HepG2 (cell line): ENCODE data around the gene ZDBF2. TPM values are rescaled to one million over a fixed set of nuclear protein-coding genes. Genes with fewer than 3 reads are reported as not detected.

ENCODE experiments used
- ATAC-seq: fragments of 200-7000 bp; cut with Tn5 transposase; 3 replicates; pipeline ENCODE4 v1.9.1; 2020; ENCODE audit warnings: mild to moderate bottlenecking, moderate library complexity
- BruUV-seq: library from RNA; stranded (reverse); fragments of 400-500 nt; replicated peaks from 2 replicates; lab custom pipeline; 2021; lab: Mats Ljungman, UMichigan
- CTCF ChIA-PET: fragments of 300-600 bp; formaldehyde crosslinking; extraction: SDS; loops from one replicate; lab custom pipeline; 2021; ENCODE audit warnings: low total read pairs, inconsistent platforms, low intra/inter-chr PET ratio; lab: Yijun Ruan, JAX
- POLR2A ChIA-PET: fragments of 350-600 bp; sonication (Branson Sonifier 250); formaldehyde crosslinking; loops from one replicate; lab custom pipeline; 2020; ENCODE audit warnings: antibody characterized with exemption, inconsistent platforms; lab: Yijun Ruan, JAX
- DNase-seq: peaks from one replicate; pipeline ENCODE4 v3.0.0-alpha.2; 2015; ENCODE audit warnings: low spot score
- FAIRE-seq: peaks from 3 replicates; lab custom pipeline; 2011; peaks lifted over from hg19 to GRCh38; lab: Jason Lieb, UNC
- H2AFZ ChIP-seq: one replicate; pipeline ENCODE4 v1.6.1; 2011; ENCODE audit warnings: low read length, inconsistent platforms
- H3K27ac ChIP-seq: fragments of 300-600 bp; 3 replicates; pipeline ENCODE4 v1.8.0; 2011; ENCODE audit warnings: mixed run types, mild to moderate bottlenecking, mixed read lengths, low read length, inconsistent platforms; ENCODE audit not compliant: insufficient read depth; ENCODE audit errors: extremely low read length
- H3K27me3 ChIP-seq, 2 experiments: fragments of 200-600 bp in 1 of 2; 2 replicates in 1 of 2; 3 replicates in 1 of 2; pipeline versions ENCODE4 v1.6.0 to v1.8.0; 2011; ENCODE audit warnings: low read length in 2 of 2, mild to moderate bottlenecking in 2 of 2, moderate library complexity in 2 of 2, inconsistent platforms in 1 of 2; ENCODE audit not compliant: insufficient read depth in 2 of 2, control insufficient read depth in 1 of 2
- H3K36me3 ChIP-seq, 2 experiments: fragments of 200-600 bp in 1 of 2; replicated peaks in 1 of 2; 2 replicates in 1 of 2; 3 replicates in 1 of 2; pipeline versions ENCODE4 v1.5.1 to v1.8.0; 2011; ENCODE audit warnings: low read length in 2 of 2, inconsistent platforms in 1 of 2; ENCODE audit not compliant: insufficient read depth in 2 of 2, control insufficient read depth in 1 of 2
- H3K4me1 ChIP-seq: 2 replicates; pipeline ENCODE4 v1.5.1; 2012; ENCODE audit warnings: low read length, inconsistent platforms; ENCODE audit not compliant: insufficient read depth
- H3K4me2 ChIP-seq: 2 replicates; pipeline ENCODE4 v1.6.0; 2011; ENCODE audit warnings: low read depth, low read length, inconsistent platforms
- H3K4me3 ChIP-seq, 3 experiments: fragments of 200-600 bp in 1 of 3; sonication (generic), shearing (Covaris generic) in 1 of 3; replicated peaks in 1 of 3; 2 replicates each; pipeline ENCODE4 v1.5.1; 2011 to 2016; ENCODE audit warnings: low read length in 3 of 3, inconsistent platforms in 2 of 3, low read depth in 2 of 3, mild to moderate bottlenecking in 2 of 3, control low read depth in 1 of 3, mixed read lengths in 1 of 3; ENCODE audit not compliant: insufficient read depth in 1 of 3
- H3K79me2 ChIP-seq: one replicate; pipeline ENCODE4 v1.6.1; 2011; ENCODE audit warnings: low read length, inconsistent platforms; ENCODE audit not compliant: insufficient read depth
- H3K9ac ChIP-seq: 2 replicates; pipeline ENCODE4 v1.6.0; 2011; ENCODE audit warnings: mild to moderate bottlenecking, low read depth, low read length, inconsistent platforms; ENCODE audit not compliant: insufficient read depth
- H3K9me3 ChIP-seq: 2 replicates; pipeline ENCODE4 v1.5.1; 2012; ENCODE audit warnings: mild to moderate bottlenecking, low read length
- H4K20me1 ChIP-seq: 2 replicates; pipeline ENCODE4 v1.6.0; 2011; ENCODE audit warnings: inconsistent platforms, mild to moderate bottlenecking, low read length, moderate library complexity; ENCODE audit not compliant: insufficient read depth
- ATF3 ChIP-seq: sonication (generic); formaldehyde crosslinking; IDR thresholded peaks from 2 replicates; pipeline ENCODE4 v1.4.0; 2020; ENCODE audit warnings: missing genetic modification reagents
- EZH2 ChIP-seq: conservative IDR thresholded peaks from 2 replicates; pipeline ENCODE4 v1.6.1; 2012; ENCODE audit warnings: mild to moderate bottlenecking, low read depth, low read length, moderate library complexity
- GMEB2 ChIP-seq: IDR thresholded peaks from 2 replicates; pipeline ENCODE4 v1.6.1; 2016; ENCODE audit warnings: missing biosample characterization, missing genetic modification reagents, low read depth
- GZF1 ChIP-seq: sonication (generic); formaldehyde crosslinking; IDR thresholded peaks from 2 replicates; pipeline ENCODE4 v1.5.1; 2020; ENCODE audit warnings: mild to moderate bottlenecking, missing genetic modification reagents
- JUN ChIP-seq: sonication (generic); formaldehyde crosslinking; IDR thresholded peaks from 2 replicates; pipeline ENCODE4 v1.4.0; 2020; ENCODE audit warnings: mild to moderate bottlenecking, missing genetic modification reagents
- NCOA5 ChIP-seq: sonication (generic); formaldehyde crosslinking; IDR thresholded peaks from 2 replicates; pipeline ENCODE4 v1.4.0; 2020; ENCODE audit warnings: missing genetic modification reagents
- REXO4 ChIP-seq: sonication (generic); formaldehyde crosslinking; IDR thresholded peaks from 2 replicates; pipeline ENCODE4 v1.8.0; 2022; ENCODE audit warnings: missing genetic modification reagents, mild to moderate bottlenecking, borderline replicate concordance
- SRSF4 ChIP-seq: fragments of 200-400 bp; formaldehyde crosslinking; IDR thresholded peaks from one replicate; pipeline ENCODE4 v1.6.1; 2018; ENCODE audit warnings: mild to moderate bottlenecking, low read depth, low read length, moderate library complexity; ENCODE audit not compliant: poor library complexity, severe bottlenecking
- SUZ12 ChIP-seq: fragments of 150-350 bp; IDR thresholded peaks from 2 replicates; pipeline ENCODE4 v1.6.1; 2014; ENCODE audit warnings: low read depth, low read length
- ZNF337 ChIP-seq: sonication (generic); formaldehyde crosslinking; IDR thresholded peaks from 2 replicates; pipeline ENCODE4 v1.5.1; 2020; ENCODE audit warnings: missing genetic modification reagents, low read depth, mild to moderate bottlenecking, borderline replicate concordance
- ZNF414 ChIP-seq: sonication (generic); formaldehyde crosslinking; IDR thresholded peaks from 2 replicates; pipeline ENCODE4 v1.5.0; 2020; ENCODE audit warnings: missing genetic modification reagents
- ZNF576 ChIP-seq: sonication (generic); formaldehyde crosslinking; IDR thresholded peaks from 2 replicates; pipeline ENCODE4 v1.4.0; 2020; ENCODE audit warnings: mild to moderate bottlenecking, missing genetic modification reagents
- ZNF780A ChIP-seq: sonication (generic); formaldehyde crosslinking; IDR thresholded peaks from 2 replicates; pipeline ENCODE4 v1.8.0; 2022; ENCODE audit warnings: mild to moderate bottlenecking, missing genetic modification reagents, moderate library complexity
- WGBS: methylation state at CpG from one replicate; pipeline ENCODE4 v1.1.6; 2017; ENCODE audit warnings: low lambda C conversion rate; 5-methylcytosine and 5-hydroxymethylcytosine counted together
- in situ Hi-C: cut with HindIII; loops from 2 replicates; pipeline ENCODE4 v1.10.0; 2017; ENCODE audit warnings: low pct_unique_long_range_greater_than_20kb; ENCODE audit not compliant: extremely low pct_ligation_motif_present
- intact Hi-C: fragments of 100-400 bp; cut with micrococcal nuclease; formaldehyde crosslinking; loops from one replicate; pipeline ENCODE4 v1.10.0; 2022; ENCODE audit not compliant: unreplicated experiment
- polyA plus RNA-seq, 8 experiments: library from polyadenylated mRNA; depleted of rRNA in 3 of 8; stranded (reverse) in 7 of 8; unstranded in 1 of 8; fragments of >200 nt; fragmentation: Illumina TruSeq in 4 of 8; extraction: Trizol in 4 of 8; gene quantifications; 2 replicates each; pipeline versions ENCODE4 v1.2.1 to v1.2.3, GENCODE V29; 2011 to 2016; ENCODE audit warnings: low read depth in 4 of 8, missing spikeins in 1 of 8, mixed read lengths in 1 of 8; ENCODE audit not compliant: insufficient read depth in 1 of 8
- total RNA-seq, 5 experiments: library from RNA; depleted of rRNA; stranded (reverse); fragments of >200 nt; fragmentation: Illumina TruSeq; extraction: Trizol; gene quantifications; 2 replicates each; pipeline ENCODE4 v1.2.3, GENCODE V29; 2016; ENCODE audit warnings: low read depth in 1 of 5
- TF ChIP-seq, protein P1 (sequence below): sonication (generic); formaldehyde crosslinking; IDR thresholded peaks from 2 replicates; pipeline ENCODE4 v1.4.0; 2020; ENCODE audit warnings: missing genetic modification reagents, mild to moderate bottlenecking, borderline replicate concordance

ZDBF2 gene
- total and polyA plus RNA-seq, 2 of the 13 experiments (the other 11 are each of a cell fraction or from before 2014, with no cell fraction given): 1.5 to 2.0 TPM

DNA sequence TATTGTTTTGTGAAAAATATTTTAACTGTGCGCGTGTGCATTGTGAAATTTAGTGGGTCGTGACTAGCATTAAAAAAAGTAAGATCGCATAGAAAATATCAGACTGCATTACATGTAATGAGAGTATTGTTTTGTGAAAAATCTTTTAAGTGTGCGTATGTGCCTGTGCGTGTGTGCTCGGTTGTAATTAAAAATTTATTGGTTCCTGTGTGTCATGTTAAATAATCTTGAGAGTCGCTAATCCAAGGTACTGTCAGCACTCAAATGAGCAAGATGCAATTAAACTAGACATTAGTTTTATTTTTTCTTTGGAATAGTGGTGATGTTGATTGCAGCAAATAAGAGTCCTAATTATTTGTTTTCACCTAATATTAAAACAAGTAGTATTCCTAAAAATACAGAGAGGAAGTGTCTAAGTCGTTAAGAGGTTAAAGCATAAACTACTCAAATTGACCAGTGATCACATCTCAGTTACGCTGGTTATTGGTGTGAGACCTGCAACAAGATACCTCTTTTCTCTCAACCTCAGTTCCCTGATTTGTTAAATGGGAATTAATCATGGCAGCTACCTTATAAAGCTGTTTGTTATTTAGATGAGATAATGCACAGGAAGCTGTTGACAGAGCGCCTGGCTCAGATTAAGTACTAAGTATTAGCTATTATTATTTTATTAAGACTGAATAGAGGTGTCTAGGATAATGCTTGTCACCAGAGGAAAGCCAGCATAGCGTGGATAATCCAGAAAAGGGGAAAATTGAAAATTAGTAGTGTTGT is 1.9 kb downstream of the ZDBF2 start:
- Histone ChIP-seq H3K36me3 (no peaks in the 10 kb centered on the region), H3K4me3 (0 out of 6 replicates have a peak overlapping the region, but pooled peaks of 1 of the 3 experiments have one; percentile 51), H4K20me1 (no peaks in the 10 kb centered on the region), H3K4me2 (peak overlapping the region; percentile 82; the same call in 1 of the 2 replicates), H3K27ac (no peak overlapping the region), H3K27me3 (peaks cover 1 to 41% of the 10 kb centered on the region in 2 experiments; a peak in 4 of 5 replicates), H3K9ac (no peak overlapping the region), H3K79me2 (no peaks in the 10 kb centered on the region), H3K9me3 (no peaks in the 10 kb centered on the region), H2AFZ (no peak overlapping the region), H3K4me1 (peaks cover 17% of the 10 kb centered on the region)
- no peak for TF ChIP-seq JUN (CRISPR knock-in tag)
- TF ChIP-seq NCOA5 (CRISPR knock-in tag): no peak
- TF ChIP-seq GZF1 (CRISPR knock-in tag): no peak
- no peak for TF ChIP-seq EZH2
- TF ChIP-seq, protein P1, sequence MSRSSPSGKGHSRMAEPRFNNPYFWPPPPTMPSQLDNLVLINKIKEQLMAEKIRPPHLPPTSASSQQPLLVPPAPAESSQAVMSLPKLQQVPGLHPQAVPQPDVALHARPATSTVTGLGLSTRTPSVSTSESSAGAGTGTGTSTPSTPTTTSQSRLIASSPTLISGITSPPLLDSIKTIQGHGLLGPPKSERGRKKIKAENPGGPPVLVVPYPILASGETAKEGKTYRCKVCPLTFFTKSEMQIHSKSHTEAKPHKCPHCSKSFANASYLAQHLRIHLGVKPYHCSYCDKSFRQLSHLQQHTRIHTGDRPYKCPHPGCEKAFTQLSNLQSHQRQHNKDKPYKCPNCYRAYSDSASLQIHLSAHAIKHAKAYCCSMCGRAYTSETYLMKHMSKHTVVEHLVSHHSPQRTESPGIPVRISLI: no peak
- TF ChIP-seq REXO4 (CRISPR knock-in tag): no peak
- no peak for TF ChIP-seq ZNF576 (CRISPR knock-in tag)
- no peak for TF ChIP-seq ZNF414
- TF ChIP-seq GMEB2 (CRISPR knock-in tag): no peak
- TF ChIP-seq ZNF337 (CRISPR knock-in tag): no peak
- no peak for TF ChIP-seq ZNF780A
- no peak for TF ChIP-seq ATF3
- TF ChIP-seq SRSF4: no peak
- TF ChIP-seq SUZ12: no peak
- ChIA-PET CTCF (no interaction called here), POLR2A (no interaction called here)
- WGBS: 72% methylated on average over 12 of the region's 12 CpGs
- ATAC-seq (no peak), DNase-seq (no peak), FAIRE-seq (no peak)
- no TSS peak for BruUV-seq
- intact Hi-C loops (no loop called here), in situ Hi-C loops (no loop called here)
